Activated CD4-positive, alpha-beta T cell treated with anti-CD3 and anti-CD28 coated beads, Interleukin-2, amount 50 U/mL, for 1 hour (primary cell): ENCODE data around the gene CENPO.

ENCODE experiments used
- DNase-seq: peaks from one replicate; pipeline ENCODE4 v3.0.0-alpha.2; 2020

CENPO gene

GRCh38 chr2:24839729-24840128 lies 46.5 kb downstream of the CENPO start:
- DNase-seq: no peak

DNA sequence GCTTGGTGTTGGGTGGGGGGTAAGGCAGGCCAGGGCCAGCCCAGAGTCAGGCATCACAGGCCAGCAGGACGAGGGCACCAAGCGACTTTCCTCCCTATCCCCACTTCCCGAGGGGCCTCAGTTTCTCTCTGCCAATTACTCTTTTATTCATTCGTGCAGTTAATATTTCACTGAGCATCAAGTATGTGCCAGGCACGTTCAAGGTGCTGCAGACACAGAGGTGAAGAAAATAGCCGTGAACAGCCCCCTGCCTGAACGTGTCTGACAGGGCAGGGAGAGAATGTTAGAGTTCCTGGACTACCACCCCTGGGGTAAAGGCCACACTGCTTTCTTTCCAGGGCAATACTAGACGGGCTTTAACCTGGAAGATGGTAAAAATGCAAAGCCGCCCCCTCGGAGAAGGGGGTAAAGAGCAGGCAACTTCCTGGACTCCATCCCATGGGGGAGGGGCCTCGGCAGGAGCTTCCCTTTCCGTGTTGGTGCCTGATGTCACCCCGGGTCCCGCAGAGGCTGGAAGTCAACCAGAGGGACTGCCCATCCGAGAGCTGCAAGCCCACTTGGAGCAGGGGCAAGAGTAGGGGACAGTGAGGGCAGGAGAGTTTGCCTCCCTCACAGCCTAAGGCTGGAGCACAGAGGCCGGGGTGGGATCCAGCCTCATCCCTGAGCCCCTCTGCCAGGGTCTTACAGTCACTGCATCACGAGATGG lies 47.1 kb downstream of the CENPO start:
- no peak for DNase-seq

DNA sequence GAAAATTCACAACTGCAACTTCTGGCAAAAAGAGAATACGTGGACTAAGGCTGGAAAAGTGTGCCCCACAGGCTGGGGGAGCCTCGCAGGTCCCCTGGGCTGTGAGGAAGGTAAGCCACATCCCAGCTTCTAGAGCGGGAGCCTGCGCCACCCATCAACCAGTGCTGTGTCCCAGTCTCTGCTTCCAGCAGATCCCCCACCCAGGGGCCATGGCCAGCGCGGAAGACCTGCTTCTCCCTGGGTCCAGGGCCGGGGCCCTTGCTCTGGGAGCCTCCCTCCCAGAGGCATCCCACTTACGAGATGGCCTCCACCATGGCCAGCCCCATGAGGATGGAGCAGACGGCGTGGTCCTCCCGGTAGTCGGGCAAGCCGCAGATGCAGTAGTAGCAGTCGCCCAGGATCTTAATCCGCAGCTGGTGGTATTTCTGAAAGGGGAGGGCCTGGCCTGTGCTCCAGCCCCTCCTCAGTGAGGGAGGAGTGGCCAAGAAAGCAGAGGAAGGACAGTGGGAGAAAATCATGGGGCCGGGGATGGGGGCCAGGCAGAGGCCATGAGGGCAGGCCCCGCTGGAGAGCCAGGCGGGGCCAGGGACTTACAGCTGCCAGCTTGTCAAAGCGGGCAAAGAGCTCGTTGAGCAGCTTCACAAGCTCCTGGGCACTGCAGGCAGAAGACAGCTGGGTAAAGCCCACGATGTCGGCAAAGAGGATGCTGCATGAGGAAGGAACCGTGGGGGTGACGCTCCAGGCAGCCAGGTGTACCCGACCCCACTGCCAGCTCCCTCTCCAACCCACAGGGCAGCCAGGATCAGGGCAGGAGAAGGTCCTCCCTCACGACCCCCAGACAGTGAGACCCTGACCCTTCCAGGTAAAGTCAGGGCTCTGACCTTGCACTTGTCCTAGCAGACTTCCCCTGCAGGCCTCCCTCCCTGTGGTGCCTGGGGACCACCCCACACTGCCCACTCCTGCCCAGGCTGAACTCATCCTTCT lies 48.0 kb downstream of the CENPO start:
- no peak for DNase-seq

DNA sequence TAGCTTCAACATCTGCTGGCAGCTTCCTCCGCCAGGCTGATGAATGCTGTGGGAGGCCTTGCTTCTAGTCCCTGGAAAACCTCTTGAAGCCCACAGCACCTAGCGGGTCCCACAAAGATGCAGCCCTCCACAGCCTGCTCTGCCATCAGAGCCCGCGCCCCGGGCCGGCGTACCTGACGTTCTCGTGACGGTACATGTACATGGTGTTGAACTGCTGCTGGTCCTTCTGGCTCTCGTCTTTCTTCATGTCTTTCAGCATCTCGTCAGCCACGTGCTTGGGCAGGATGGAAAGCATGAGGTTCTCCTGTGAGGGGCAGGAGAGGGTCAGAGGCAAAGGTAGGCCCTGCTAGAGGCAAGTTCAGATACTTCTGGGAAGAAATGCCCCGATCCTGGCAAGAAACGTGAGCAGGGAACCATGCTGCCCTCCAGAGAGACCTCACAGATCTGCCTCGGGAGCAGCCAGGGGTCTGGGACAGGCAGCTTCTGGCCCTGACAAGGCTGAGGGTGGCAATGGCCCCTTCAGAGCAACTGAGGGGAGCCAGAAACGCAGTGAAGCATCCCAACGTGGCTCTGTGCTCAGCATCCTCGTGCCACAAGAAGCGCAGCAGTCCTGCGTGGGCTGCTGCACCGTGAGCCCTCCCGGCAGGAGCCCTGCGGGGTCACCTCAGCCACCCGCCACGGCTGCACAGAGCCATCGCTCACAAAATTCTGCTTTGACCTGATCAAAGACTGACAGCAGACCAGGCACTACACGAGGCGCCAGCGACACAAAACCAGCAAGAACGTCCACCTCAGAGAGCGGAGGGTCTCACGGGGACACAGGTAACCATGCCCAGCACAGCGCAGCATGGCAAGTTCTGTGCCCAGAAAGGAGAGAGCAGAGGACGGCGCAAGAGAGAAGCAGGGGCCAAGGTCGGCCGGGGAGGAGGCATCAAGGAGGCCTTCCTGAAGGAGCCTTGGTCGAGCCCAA lies 49.1 kb downstream of the CENPO start:
- no peak for DNase-seq

- DNase-seq: no peak
Observed at GRCh38 chr2:24843330-24843860, 50.2 kb downstream of the CENPO start.

DNA sequence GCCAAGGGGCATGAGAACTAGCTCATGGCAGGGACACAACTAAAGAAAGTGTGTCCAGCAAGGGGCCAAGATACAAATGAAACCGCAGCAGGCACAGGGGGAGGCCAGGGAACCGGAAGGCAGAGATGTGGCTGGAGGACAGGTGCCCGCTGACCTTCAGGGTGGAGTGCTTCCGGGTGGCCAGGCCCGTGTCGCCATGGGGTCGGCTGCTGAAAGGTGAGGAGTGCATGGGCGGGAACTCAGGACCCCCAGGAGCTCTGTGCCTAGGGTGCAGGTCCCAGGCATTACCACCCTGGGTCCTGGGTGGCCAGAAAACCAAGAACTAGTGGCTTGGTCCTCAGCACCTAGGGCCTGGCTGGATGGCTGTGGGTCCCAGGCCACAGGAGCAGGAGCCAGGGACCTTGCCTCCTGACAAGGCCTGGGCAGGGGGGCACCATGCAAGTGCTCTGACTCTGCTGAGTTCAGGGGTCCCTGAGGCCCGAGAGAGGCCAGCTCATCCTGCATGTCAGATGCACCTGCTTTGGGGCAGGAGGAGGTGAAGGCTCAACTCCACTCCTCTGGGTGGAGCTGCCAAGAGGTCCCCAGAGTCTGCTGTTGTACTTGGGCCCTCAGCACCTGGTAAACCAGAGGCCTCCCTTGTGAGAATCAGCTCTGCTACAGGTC lies 50.9 kb downstream of the CENPO start:
- no peak for DNase-seq

GRCh38 chr2:24845691-24846090 lies 52.5 kb downstream of the CENPO start:
- DNase-seq: no peak

GRCh38 chr2:24850944-24851343 lies 57.7 kb downstream of the CENPO start:
- no peak for DNase-seq

GRCh38 chr2:24852026-24852425 lies 58.8 kb downstream of the CENPO start:
- DNase-seq: no peak

DNA sequence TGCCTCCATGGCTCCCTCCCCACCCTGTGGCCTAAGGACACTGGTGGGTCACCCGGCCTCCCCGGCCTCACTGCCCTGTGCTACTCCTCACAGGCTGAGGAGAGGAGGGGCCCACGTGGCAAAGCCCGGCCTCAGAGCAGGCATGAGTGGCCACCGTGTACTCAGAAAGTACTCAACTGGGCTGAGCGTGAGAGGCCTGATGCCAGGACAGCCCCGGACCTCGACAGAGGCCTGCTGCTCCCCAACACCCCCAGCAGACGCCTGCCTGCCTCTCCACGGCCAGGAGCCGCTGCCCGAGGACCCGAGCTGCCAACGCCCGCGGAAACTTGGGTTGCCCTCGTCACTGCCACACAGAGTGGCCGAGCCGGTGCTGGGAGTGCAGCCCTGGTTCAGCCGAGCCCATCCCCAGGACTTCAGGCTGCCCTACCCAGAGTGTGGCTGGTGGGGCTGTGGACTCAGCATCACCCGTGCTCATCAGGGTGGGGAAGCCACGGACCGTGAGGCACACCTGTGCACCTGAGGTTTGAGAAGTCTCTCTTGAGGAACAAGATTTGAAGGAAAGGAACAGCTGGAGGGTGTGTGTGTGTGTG lies 59.3 kb downstream of the CENPO start:
- no peak for DNase-seq

- DNase-seq: no peak
Observed at GRCh38 chr2:24853046-24853445, 59.8 kb downstream of the CENPO start.

GRCh38 chr2:24853996-24854395 lies 60.8 kb downstream of the CENPO start:
- no peak for DNase-seq

DNA sequence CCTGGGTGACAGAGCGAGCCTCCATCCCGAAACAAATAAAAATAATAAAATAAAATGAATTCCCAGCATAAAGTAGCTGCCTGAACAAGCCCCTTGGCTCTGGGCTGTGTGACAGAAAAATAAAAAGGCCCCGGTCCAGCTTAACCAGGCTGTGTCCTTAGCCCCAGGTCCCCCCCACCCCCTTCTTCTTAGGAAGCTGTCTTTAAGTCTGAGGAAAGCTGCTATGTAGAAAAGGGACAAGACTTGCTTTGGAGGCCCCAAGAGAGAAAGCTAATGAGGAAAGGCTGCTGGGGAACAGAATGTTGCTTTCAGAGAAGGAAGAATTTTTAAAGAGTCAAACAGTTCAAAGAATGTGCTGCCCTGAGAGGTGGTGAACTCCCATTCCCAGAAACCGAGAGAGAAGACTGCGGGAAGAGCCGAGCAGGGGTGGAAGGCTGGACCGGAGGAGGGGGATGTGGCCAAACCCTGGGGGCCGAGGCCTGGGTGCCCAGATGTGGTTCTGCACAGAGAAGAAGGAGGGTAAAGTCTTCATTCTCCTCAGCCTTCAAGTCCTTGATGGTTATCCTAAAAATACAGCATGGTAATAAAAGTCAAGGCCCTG lies 61.9 kb downstream of the CENPO start:
- DNase-seq: no peak

DNA sequence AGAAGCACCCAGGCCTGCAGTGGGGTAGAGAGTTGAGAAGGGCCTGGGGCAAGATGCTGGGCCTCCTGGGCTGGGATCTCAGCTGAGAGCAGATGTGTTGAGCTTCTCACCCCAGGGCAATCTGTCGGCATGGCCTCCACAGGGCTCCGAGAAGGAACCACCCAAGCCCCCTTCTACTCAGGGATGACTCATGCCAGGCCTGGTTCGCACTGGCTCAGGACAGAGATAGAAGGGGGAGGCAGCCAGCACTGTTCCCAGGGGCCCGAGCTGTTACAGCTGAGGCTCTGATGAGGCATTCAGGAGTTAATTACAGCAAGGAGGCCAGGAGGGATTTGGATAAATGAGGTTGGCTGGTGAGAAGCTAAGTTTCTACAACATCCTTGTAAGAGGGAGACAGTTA lies 62.5 kb downstream of the CENPO start:
- DNase-seq: no peak

DNA sequence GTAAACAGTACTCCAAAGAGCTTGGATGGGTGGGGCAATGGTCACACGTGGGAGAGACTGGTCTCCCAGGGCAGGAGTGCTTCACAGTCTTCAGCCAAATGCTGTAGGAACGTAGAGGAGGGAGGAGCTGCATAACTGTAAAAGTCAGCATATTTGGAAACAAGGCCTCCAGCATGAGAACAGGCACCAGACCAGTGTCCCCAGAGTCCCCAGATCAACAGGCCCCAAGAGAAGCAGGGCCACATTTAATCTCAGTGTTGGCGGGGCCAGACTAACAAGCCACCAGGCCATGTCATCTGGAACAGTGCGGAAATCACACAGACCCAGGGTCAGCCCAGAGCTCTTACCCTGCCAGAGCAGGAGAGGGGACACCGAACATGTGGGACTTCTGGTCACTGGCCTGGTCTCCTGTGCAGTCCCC lies 63.6 kb downstream of the CENPO start:
- no peak for DNase-seq

- DNase-seq: no peak
Observed at GRCh38 chr2:24857746-24858145, 64.5 kb downstream of the CENPO start.

- no peak for DNase-seq
Observed at GRCh38 chr2:24858996-24859395, 65.8 kb downstream of the CENPO start.

DNA sequence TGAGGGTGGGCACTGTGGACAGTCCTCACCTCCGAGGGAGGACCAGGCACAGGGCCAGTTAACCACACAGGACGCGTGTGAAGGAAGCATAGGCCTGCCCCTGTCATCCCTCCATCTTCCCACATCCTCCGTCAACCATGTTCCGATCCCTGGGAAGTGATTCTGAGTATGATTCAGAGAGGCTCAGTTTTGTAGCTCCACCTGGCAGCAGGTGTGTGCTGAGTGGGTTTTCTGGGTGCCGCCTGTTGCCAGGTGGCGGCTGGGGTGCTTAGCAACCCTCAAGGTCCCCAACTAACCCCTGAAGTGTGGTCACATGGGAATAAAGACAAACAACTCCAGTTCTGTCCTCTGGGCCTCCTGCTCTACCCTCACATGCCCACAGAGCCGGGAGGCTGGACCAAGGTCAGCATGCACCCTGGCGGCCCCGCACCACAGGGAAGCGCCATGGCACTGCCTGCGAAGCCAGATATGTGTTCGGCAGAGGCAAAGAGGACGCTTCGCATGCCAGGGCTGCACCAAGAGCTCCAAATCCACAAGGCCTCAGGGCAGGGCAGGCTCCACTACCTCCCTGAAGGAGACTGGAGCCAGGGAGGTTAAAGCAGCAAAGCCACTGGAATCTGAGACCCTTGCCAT lies 66.9 kb downstream of the CENPO start:
- DNase-seq: no peak

GRCh38 chr2:24860631-24861030 lies 67.4 kb downstream of the CENPO start:
- DNase-seq: no peak

DNA sequence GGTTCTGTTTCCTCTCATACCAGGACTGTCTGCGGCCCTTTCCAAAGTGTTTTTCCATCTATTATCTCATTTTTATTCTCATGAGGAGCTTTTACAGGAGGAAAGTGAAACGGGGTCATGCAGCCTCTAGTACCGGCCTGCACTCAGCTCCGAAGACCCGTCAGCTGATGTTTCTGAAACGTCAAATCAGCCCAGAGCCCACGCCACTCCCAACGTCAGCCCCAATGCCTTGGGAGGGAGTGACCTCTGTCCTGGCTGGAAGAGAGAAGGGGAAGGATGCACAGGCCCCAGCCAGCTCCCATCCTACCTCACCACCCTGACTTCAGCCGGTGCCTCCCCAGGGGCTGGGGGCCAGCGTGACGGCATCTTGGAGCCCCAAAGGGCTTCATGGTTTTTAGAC lies 68.3 kb downstream of the CENPO start:
- no peak for DNase-seq

- no peak for DNase-seq
Observed at GRCh38 chr2:24863641-24864040, 70.4 kb downstream of the CENPO start.
